NCI-H1930 (cell line): ENCODE measurements around the gene GGT5.
"Not testable (repeated sequence)": the region's sequence is repeated elsewhere in the genome, so short reads cannot be mapped to it uniquely, and the experiment has no call there.

ENCODE experiments used
- DNase-seq, 2 experiments: peaks; one replicate each; lab custom pipeline; 2025; lab: John Stamatoyannopoulos, UW

GGT5 gene, protein sequence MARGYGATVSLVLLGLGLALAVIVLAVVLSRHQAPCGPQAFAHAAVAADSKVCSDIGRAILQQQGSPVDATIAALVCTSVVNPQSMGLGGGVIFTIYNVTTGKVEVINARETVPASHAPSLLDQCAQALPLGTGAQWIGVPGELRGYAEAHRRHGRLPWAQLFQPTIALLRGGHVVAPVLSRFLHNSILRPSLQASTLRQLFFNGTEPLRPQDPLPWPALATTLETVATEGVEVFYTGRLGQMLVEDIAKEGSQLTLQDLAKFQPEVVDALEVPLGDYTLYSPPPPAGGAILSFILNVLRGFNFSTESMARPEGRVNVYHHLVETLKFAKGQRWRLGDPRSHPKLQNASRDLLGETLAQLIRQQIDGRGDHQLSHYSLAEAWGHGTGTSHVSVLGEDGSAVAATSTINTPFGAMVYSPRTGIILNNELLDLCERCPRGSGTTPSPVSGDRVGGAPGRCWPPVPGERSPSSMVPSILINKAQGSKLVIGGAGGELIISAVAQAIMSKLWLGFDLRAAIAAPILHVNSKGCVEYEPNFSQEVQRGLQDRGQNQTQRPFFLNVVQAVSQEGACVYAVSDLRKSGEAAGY

DNA sequence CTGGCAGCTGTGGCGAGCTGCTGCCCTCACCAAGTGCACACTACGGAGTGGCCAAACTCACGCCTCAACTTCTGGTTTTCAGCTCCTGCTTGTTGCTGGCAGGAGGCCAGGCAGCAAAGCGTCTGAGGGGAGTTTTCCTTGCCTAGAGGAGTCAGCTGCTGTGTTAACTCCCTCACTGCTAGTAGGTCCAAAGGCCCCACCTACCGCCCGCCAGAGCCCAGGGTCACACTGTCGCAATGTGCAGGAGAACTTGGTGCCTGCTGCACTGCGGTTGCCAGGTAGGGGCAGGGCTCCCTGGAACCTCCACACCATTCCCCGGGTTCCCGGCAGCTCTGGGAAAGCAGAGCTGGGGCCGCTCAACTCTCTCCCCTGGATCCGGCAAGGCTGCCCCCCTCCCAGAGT is at the start of gene GGT5:
Gene GGT5, minus strand, starts transcription at position 53 of the 402 bp plus-strand sequence. CDS start 357 bp downstream, outside the sequence.
- not testable (repeated sequence) for DNase-seq

- not testable (repeated sequence) for DNase-seq
Observed at GRCh38 chr22:24292202-24292830, 47.4 kb upstream of the GGT5 start.

GRCh38 chr22:24291515-24292201 is 46.8 kb upstream of the GGT5 start:
- no peak for DNase-seq

GRCh38 chr22:24290459-24290858 is 45.6 kb upstream of the GGT5 start:
- no peak for DNase-seq

DNA sequence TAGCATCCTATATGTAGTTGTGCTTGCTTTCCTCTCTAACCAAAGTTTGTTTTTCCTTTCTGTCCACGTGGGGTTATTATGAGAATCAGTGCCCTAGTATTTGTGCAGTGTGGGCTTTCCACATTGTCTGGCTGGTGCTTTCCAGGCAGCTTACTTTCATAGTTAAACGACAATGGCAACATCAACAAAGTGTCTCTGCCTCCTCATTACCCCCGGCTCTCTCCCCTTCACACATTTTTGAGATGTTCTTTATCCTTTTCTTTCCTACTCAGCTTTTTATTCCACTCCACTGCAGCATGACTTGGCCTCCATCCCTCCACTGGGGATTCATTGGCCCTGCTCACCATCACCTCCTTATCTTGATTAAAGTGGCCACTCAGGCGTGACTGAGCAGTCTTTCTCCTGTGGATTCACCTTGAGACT is 44.9 kb upstream of the GGT5 start:
- no peak for DNase-seq

GRCh38 chr22:24289114-24289513 is 44.2 kb upstream of the GGT5 start:
- no peak for DNase-seq

GRCh38 chr22:24287801-24288200 is 42.9 kb upstream of the GGT5 start:
- DNase-seq: not testable (repeated sequence)

GRCh38 chr22:24287212-24287611 is 42.3 kb upstream of the GGT5 start:
- not testable (repeated sequence) for DNase-seq

DNA sequence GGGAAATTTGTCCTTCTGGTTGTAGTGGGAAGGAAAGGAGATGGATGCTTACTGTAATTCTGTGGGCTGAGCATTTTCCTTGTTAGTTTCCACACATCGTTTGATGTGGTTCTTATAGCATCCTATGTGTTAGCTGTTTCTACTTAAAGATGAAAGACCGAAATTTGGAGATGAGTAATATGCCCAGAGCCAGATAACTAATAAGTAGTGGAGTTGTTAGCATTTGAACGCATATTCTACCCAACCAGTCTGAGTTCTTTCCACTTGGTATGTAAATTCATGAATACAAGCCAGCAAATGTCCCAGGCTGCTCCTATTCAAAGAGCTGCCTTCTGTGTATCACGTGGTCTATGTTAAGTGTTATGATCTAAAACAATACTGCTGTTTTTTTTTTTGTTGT is 40.4 kb upstream of the GGT5 start:
- no peak for DNase-seq

DNA sequence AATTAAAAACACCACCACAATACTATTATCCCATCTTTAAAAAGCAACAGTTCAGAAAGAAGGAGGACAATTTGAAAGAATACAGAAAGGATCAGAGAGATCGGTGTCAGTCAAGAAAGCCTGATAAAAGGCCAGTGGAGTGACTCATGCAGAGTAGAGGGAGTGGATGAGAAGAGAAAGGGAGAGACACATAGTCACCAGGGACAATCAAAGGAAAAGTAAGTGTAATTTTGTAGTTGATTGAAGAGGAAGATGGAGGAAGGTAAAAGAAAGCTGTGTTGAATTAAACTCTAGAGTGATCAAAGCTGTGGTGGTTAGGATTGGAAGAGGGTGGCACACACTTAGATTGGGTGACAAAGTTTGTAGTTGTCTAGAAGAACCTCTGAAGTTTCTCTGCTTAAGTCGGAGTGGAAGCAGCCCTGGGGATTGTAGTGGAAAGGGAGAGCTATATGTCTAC is 39.9 kb upstream of the GGT5 start:
- DNase-seq: no peak

- no peak for DNase-seq
Observed at GRCh38 chr22:24282401-24282800, 37.5 kb upstream of the GGT5 start.

DNA sequence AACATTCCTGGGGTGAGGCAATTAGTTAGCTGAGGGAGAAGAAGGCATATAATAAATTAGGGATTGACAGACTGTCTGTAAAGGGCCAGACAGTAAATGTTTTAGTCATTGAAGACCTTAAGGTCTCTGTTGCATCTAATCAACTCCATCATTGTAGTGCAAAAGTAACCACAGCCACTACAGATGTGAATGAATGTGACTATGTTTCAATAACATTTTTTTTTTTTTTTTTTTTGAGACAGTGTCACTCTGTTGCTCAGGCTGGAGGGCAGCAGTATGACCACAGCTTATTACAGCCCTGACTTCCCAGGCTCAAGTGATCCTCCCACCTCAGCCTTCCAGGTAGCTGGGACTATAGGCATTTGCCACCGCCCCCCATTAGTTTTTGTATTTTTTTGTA is 35.5 kb upstream of the GGT5 start:
- not testable (repeated sequence) for DNase-seq

- DNase-seq: not testable (repeated sequence)
Observed at GRCh38 chr22:24274696-24275405, 30.0 kb upstream of the GGT5 start.

- DNase-seq: not testable (repeated sequence)
Observed at GRCh38 chr22:24273906-24274305, 29.0 kb upstream of the GGT5 start.

DNA sequence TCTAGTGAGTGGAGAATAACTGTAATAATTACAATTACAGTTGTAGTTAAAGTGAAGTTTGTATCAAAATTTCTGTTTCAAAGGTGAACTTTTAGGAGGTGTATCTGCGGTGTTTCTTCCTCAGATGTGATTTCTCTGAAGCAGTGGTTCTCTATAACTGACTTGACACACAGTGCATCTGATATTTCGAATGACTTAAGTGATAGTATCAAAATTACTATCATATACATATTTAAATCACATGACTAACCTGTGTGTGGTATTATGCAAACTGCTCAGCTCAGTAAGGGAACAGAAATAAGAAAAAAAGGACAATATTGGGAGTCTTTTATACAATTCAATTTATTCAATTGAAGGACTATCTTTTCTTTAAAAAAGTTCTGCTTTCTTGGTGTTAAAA is 28.1 kb upstream of the GGT5 start:
- not testable (repeated sequence) for DNase-seq

- no peak for DNase-seq
Observed at GRCh38 chr22:24271386-24271854, 26.5 kb upstream of the GGT5 start.

GRCh38 chr22:24270556-24271385 is 25.9 kb upstream of the GGT5 start, which contains the start of gene SPECC1L:
Gene SPECC1L, plus strand, starts transcription at chr22:24270831. Its CDS starts 31,401 bp downstream, at chr22:24302232.
- peak; percentile 75 to 92 for DNase-seq

DNA sequence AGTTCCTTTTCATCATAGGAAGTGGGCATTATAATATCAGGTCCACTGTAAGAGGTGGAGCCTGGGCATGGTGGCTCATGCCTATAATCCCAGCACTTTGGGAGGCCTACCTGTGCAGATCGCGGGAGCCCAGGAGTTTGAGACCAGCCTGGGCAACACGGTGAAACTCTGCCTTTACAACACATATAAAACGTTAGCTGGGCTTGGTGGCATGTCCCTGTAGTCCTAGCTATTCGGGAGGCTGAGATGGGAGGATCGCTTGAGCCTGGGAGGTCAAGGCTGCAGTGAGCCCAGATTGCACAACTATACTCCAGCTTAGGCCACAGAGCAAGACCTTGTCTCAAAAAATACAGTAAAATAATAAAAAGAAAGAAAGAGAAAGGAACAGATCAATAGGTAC is 21.6 kb upstream of the GGT5 start:
- not testable (repeated sequence) for DNase-seq

GRCh38 chr22:24265734-24266133 is 20.9 kb upstream of the GGT5 start:
- DNase-seq: no peak

- DNase-seq: not testable (repeated sequence)
Observed at GRCh38 chr22:24264329-24264896, 19.5 kb upstream of the GGT5 start.
